GM23338 (cell line): ENCODE measurements around the gene AP1S1. TPM values are rescaled to one million over a fixed set of nuclear protein-coding genes. Genes with fewer than 3 reads are reported as not detected.

Experiments used
- ATAC-seq: fragments of 200-7000 bp; cut with Tn5 transposase; 3 replicates; pipeline ENCODE4 v1.9.1; 2020
- DNase-seq: peaks from one replicate; pipeline ENCODE4 v3.0.0-alpha.2; 2015; ENCODE audit warnings: low spot score
- H2AFZ ChIP-seq: fragments of 200-600 bp; sonication (generic); 2 replicates; pipeline ENCODE4 v1.8.0; 2016; ENCODE audit warnings: antibody characterized with exemption, mild to moderate bottlenecking, moderate library complexity
- H3F3A ChIP-seq: fragments of 200-600 bp; sonication (generic); replicated peaks from 2 replicates; pipeline ENCODE4 v1.8.0; 2017; ENCODE audit warnings: antibody characterized with exemption, mixed run types, low read depth
- H3K27ac ChIP-seq: fragments of 200-600 bp; sonication (generic); 2 replicates; pipeline ENCODE4 v1.6.1; 2016; ENCODE audit warnings: low read depth
- H3K27me3 ChIP-seq: fragments of 200-600 bp; sonication (generic); 2 replicates; pipeline ENCODE4 v1.8.0; 2016; ENCODE audit warnings: mild to moderate bottlenecking, mixed run types, moderate library complexity; ENCODE audit not compliant: insufficient read depth
- H3K36me3 ChIP-seq: fragments of 200-600 bp; sonication (generic); 2 replicates; pipeline ENCODE4 v1.8.0; 2016; ENCODE audit warnings: mild to moderate bottlenecking; ENCODE audit not compliant: insufficient read depth
- H3K4me1 ChIP-seq: fragments of 200-600 bp; sonication (generic); 2 replicates; pipeline ENCODE4 v1.8.0; 2016; ENCODE audit warnings: mild to moderate bottlenecking, moderate library complexity; ENCODE audit not compliant: insufficient read depth
- H3K4me2 ChIP-seq: fragments of 200-600 bp; sonication (generic); 2 replicates; pipeline ENCODE4 v1.7.1; 2017; ENCODE audit warnings: mixed run types
- H3K4me3 ChIP-seq: fragments of 200-600 bp; sonication (generic); 2 replicates; pipeline ENCODE4 v1.6.1; 2016; ENCODE audit warnings: mixed run types
- H3K79me2 ChIP-seq: fragments of 200-600 bp; sonication (generic); replicated peaks from 2 replicates; pipeline ENCODE4 v1.8.0; 2017; ENCODE audit warnings: mild to moderate bottlenecking; ENCODE audit not compliant: insufficient read depth
- H3K9me2 ChIP-seq: fragments of 200-600 bp; sonication (generic); 2 replicates; pipeline ENCODE4 v1.8.0; 2017; ENCODE audit not compliant: insufficient read depth
- H4K20me1 ChIP-seq: fragments of 200-600 bp; sonication (generic); replicated peaks from 2 replicates; pipeline ENCODE4 v1.8.0; 2017; ENCODE audit warnings: mild to moderate bottlenecking; ENCODE audit not compliant: insufficient read depth
- H3K27ac Mint-ChIP-seq: 2 replicates; pipeline ENCODE4 v1.8.0; 2020; ENCODE audit warnings: inconsistent platforms, mild to moderate bottlenecking, moderate library complexity, mixed read lengths
- H3K27me3 Mint-ChIP-seq: 3 replicates; pipeline ENCODE4 v1.8.0; 2022; ENCODE audit warnings: low read depth, mild to moderate bottlenecking, moderate library complexity, mixed read lengths, inconsistent platforms; ENCODE audit not compliant: insufficient read depth, poor library complexity
- H3K36me3 Mint-ChIP-seq: 3 replicates; pipeline ENCODE4 v1.8.0; 2021; ENCODE audit warnings: low read depth, mild to moderate bottlenecking, inconsistent platforms, moderate library complexity, mixed read lengths
- H3K4me1 Mint-ChIP-seq: 3 replicates; pipeline ENCODE4 v1.8.0; 2020; ENCODE audit warnings: mild to moderate bottlenecking, inconsistent platforms, mixed read lengths
- H3K4me3 Mint-ChIP-seq: 3 replicates; pipeline ENCODE4 v1.8.0; 2021; ENCODE audit warnings: moderate library complexity, mild to moderate bottlenecking, inconsistent platforms, mixed read lengths
- H3K9me3 Mint-ChIP-seq: 3 replicates; pipeline ENCODE4 v1.8.0; 2020; ENCODE audit warnings: moderate library complexity, mild to moderate bottlenecking, inconsistent platforms, mixed read lengths
- CTCF ChIP-seq, 2 experiments: fragments of 200-600 bp in 1 of 2; sonication (generic) in 1 of 2; conservative IDR thresholded peaks; 2 replicates each; pipeline versions ENCODE4 v1.5.1 to v1.6.1; 2016 to 2017; ENCODE audit warnings: antibody characterized with exemption in 2 of 2, low read depth in 2 of 2, mild to moderate bottlenecking in 2 of 2, moderate library complexity in 1 of 2
- ETS1 ChIP-seq: IDR thresholded peaks from 2 replicates; pipeline ENCODE4 v1.6.1; 2016; ENCODE audit warnings: antibody characterized with exemption
- EZH2 ChIP-seq: fragments of 200-600 bp; sonication (generic); IDR thresholded peaks from one replicate; pipeline ENCODE4 v1.8.0; 2017; ENCODE audit warnings: antibody characterized with exemption, mild to moderate bottlenecking, low read depth; ENCODE audit not compliant: unreplicated experiment
- EZH2phosphoT487 ChIP-seq: fragments of 200-600 bp; sonication (generic); IDR thresholded peaks from one replicate; pipeline ENCODE4 v1.8.1; 2018; ENCODE audit warnings: antibody characterized with exemption; ENCODE audit not compliant: unreplicated experiment
- JUNB ChIP-seq: IDR thresholded peaks from one replicate; pipeline ENCODE4 v1.6.1; 2016; ENCODE audit warnings: antibody characterized with exemption; ENCODE audit not compliant: unreplicated experiment
- NANOG ChIP-seq: IDR thresholded peaks from 2 replicates; pipeline ENCODE4 v1.6.1; 2016; ENCODE audit warnings: antibody characterized with exemption, borderline replicate concordance
- POLR2AphosphoS5 ChIP-seq: IDR thresholded peaks from 2 replicates; pipeline ENCODE4 v1.6.1; 2016; ENCODE audit warnings: antibody characterized with exemption, low read depth
- REST ChIP-seq: IDR thresholded peaks from one replicate; pipeline ENCODE4 v1.6.1; 2018; ENCODE audit warnings: antibody characterized with exemption; ENCODE audit not compliant: unreplicated experiment
- STAT1 ChIP-seq: IDR thresholded peaks from one replicate; pipeline ENCODE4 v1.6.1; 2016; ENCODE audit warnings: antibody characterized with exemption; ENCODE audit not compliant: unreplicated experiment
- ZNF114 ChIP-seq: fragments of 250-450 bp; sonication (Bioruptor Pico); IDR thresholded peaks from 2 replicates; pipeline ENCODE4 v1.5.0; 2020; ENCODE audit warnings: mild to moderate bottlenecking, moderate library complexity
- ZNF331 ChIP-seq: fragments of 250-450 bp; sonication (Bioruptor Pico); IDR thresholded peaks from 2 replicates; pipeline ENCODE4 v1.5.0; 2020; ENCODE audit warnings: low read depth, mild to moderate bottlenecking, moderate library complexity
- polyA plus RNA-seq: library from polyadenylated mRNA; unstranded; fragments of >200 nt; fragmentation: Nextera tagmentation; extraction: Ambion mirVana; gene quantifications from 2 replicates; pipeline ENCODE4 v1.2.1, GENCODE V29; 2016
- total RNA-seq: library from RNA; depleted of rRNA; stranded (reverse); fragments of >200 nt; shearing (Covaris generic); gene quantifications from 2 replicates; pipeline ENCODE4 v1.2.3, GENCODE V29; 2014

The AP1S1 gene
- total and polyA plus RNA-seq, 2 experiments from 2014 or later = 11.5 to 60.6 TPM

GRCh38 chr7:101186844-101187428, 32.7 kb downstream of the AP1S1 start:
- no peak overlapping the region for H3K4me2 ChIP-seq
- H2AFZ ChIP-seq = no peak overlapping the region
- no peak overlapping the region for H3K4me3 ChIP-seq
- no peaks in the 10 kb centered on the region for H3K9me2 ChIP-seq
- no peaks in the 10 kb centered on the region for H3K4me1 ChIP-seq
- H3K27me3 ChIP-seq = no peaks in the 10 kb centered on the region
- H3K9me3 Mint-ChIP-seq = no peaks in the 10 kb centered on the region
- H3K4me3 Mint-ChIP-seq = no peak overlapping the region
- TF ChIP-seq STAT1 (no peak), ETS1 (no peak), ZNF114 (CRISPR knock-in tag) (no peak), POLR2AphosphoS5 (no peak), NANOG (no peak), JUNB (no peak), EZH2phosphoT487 (no peak), EZH2 (no peak), ZNF331 (no peak), REST (no peak), CTCF (conservative IDR thresholded peaks at IDR 0.05; ENCODE audit: low read depth in 2 of 2) (no peak)
- H3F3A ChIP-seq = 0 out of 2 replicates have a peak, but pooled peaks cover 4% of the 10 kb centered on the region
- H3K27me3 Mint-ChIP-seq = peaks cover 12% of the 10 kb centered on the region
- peaks cover 6% of the 10 kb centered on the region for H3K4me1 Mint-ChIP-seq
- no peaks in the 10 kb centered on the region for H4K20me1 ChIP-seq
- no peaks in the 10 kb centered on the region for H3K36me3 Mint-ChIP-seq
- no peak overlapping the region for H3K27ac ChIP-seq
- H3K27ac Mint-ChIP-seq = no peak overlapping the region
- H3K36me3 ChIP-seq = no peaks in the 10 kb centered on the region
- ATAC-seq (no peak), DNase-seq (no peak)
- no peaks in the 10 kb centered on the region for H3K79me2 ChIP-seq
